Central memory CD8-positive, alpha-beta T cell (primary cell): ENCODE results near the gene RBM19.

Experiments
- ATAC-seq: fragments of 150-1000 bp; cut with Tn5 transposase; replicated peaks from 2 replicates; pipeline ENCODE4 v1.10.0; 2022; ENCODE audit warnings: mild to moderate bottlenecking, moderate FRiP score, moderate number of reproducible peaks; ENCODE audit not compliant: poor library complexity, severe bottlenecking; ENCODE audit errors: extremely low read depth
- DNase-seq, 2 donors: peaks; one replicate each; pipeline ENCODE4 v3.0.0; 2021; ENCODE audit warnings: low spot score in 2 of 2
- H3K27ac Mint-ChIP-seq: one replicate; pipeline ENCODE4 v1.8.0; 2022; ENCODE audit warnings: low read depth, mild to moderate bottlenecking, moderate library complexity, mixed read lengths
- H3K27me3 Mint-ChIP-seq: one replicate; pipeline ENCODE4 v1.8.0; 2022; ENCODE audit warnings: mixed read lengths
- H3K36me3 Mint-ChIP-seq: one replicate; pipeline ENCODE4 v1.8.0; 2022; ENCODE audit warnings: mild to moderate bottlenecking, moderate library complexity, mixed read lengths; ENCODE audit not compliant: insufficient read depth
- H3K4me1 Mint-ChIP-seq: one replicate; pipeline ENCODE4 v1.8.0; 2022; ENCODE audit warnings: mixed read lengths
- H3K4me3 Mint-ChIP-seq: one replicate; pipeline ENCODE4 v1.8.0; 2022; ENCODE audit warnings: mild to moderate bottlenecking, moderate library complexity, mixed read lengths
- H3K9me3 Mint-ChIP-seq: one replicate; pipeline ENCODE4 v1.8.0; 2022; ENCODE audit warnings: mixed read lengths

RBM19 gene

DNA sequence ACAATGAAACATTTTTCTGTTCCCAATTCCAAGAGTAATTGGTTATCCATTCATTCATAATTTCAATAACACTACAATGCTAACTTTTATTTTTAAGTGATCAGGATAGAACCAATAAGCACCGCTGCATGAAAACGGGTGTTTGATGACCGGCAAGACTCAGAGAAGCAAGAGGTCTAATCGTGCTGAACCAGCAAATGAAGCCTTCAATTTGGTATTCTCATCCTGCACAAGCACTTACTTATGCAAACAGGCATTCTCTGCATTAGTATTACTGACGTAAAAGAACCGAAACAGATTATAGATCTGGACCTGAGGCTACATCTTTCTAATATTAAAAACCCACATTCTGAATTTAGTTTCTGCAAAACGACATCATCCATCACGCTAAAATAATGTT is 67.7 kb downstream of the RBM19 start:
- Mint-ChIP-seq H3K27ac (no peak overlapping the region), H3K36me3 (peaks cover 13% of the 10 kb centered on the region), H3K4me3 (no peak overlapping the region), H3K9me3 (no peaks in the 10 kb centered on the region), H3K27me3 (no peaks in the 10 kb centered on the region), H3K4me1 (no peaks in the 10 kb centered on the region)
- ATAC-seq: no peak
- no peak for DNase-seq

DNA sequence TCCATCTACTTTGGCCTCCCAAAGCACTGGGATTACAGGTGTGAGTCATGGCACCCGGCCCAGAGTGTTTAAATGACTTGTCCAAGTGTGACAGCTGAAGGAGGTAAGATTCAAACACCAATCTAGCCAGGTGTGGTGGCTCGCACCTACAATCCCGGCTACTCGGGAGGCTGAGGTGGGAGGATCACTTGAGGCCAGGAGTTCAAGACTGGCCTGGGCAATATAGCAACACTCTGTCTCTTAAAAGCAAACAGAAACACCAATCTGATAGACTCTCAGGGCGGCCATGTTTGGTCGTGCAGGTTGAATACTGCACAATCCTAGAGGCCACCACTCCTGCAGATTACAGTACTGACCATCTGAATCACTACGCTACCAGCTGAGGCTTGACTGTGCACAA is 68.7 kb downstream of the RBM19 start:
- peaks cover 8% of the 10 kb centered on the region for H3K36me3 Mint-ChIP-seq
- H3K9me3 Mint-ChIP-seq: no peaks in the 10 kb centered on the region
- no peak overlapping the region for H3K4me3 Mint-ChIP-seq
- ATAC-seq (no peak), DNase-seq (no peak)
- no peaks in the 10 kb centered on the region for H3K4me1 Mint-ChIP-seq
- H3K27me3 Mint-ChIP-seq: no peaks in the 10 kb centered on the region
- no peak overlapping the region for H3K27ac Mint-ChIP-seq

DNA sequence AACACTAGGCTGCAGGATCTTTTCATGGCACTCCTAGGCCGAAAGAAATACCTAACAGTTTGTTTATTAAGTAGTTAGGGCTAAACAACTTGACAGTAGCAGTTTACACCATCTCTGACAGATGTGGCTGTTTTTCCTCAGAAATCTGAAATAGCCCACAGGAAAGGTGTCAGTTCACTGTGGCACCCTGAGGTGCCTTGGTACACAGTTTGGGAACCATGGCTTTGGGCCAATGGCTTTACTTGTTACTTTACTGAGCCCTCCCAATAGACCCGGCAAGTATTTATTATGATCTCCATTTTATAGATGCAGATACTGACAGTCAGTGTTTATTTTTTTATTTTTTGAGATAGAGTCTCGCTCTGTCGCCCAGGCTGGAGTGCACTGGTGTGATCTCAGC is 69.3 kb downstream of the RBM19 start:
- no peaks in the 10 kb centered on the region for H3K9me3 Mint-ChIP-seq
- no peak overlapping the region for H3K27ac Mint-ChIP-seq
- no peak for ATAC-seq
- no peaks in the 10 kb centered on the region for H3K4me1 Mint-ChIP-seq
- DNase-seq: no peak
- H3K4me3 Mint-ChIP-seq: no peak overlapping the region
- no peaks in the 10 kb centered on the region for H3K27me3 Mint-ChIP-seq
- peaks cover 8% of the 10 kb centered on the region for H3K36me3 Mint-ChIP-seq

DNA sequence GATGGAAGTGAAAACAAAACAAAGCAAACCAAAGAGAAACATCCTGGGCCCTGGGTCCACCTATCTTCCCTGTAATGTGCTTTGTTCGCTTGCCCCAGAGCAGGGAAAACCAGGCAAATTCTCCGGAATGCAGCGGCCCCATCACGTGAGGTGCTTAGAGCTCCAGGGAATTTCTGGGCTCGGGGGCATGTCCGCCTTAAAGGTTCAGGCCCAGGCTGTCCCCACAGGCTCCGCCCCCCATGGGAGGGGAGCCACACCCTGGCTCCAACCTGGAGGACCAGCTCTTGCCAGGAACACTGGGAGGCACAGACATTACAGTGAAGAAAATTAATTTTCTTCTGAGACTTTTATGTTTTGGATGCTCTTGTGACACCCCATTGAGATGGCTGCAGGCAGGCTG is 69.9 kb downstream of the RBM19 start:
- ATAC-seq: no peak
- no peaks in the 10 kb centered on the region for H3K4me1 Mint-ChIP-seq
- H3K27me3 Mint-ChIP-seq: no peaks in the 10 kb centered on the region
- DNase-seq: no peak
- H3K36me3 Mint-ChIP-seq: peaks cover 6% of the 10 kb centered on the region
- no peak overlapping the region for H3K27ac Mint-ChIP-seq
- H3K9me3 Mint-ChIP-seq: no peaks in the 10 kb centered on the region
- H3K4me3 Mint-ChIP-seq: no peak overlapping the region

DNA sequence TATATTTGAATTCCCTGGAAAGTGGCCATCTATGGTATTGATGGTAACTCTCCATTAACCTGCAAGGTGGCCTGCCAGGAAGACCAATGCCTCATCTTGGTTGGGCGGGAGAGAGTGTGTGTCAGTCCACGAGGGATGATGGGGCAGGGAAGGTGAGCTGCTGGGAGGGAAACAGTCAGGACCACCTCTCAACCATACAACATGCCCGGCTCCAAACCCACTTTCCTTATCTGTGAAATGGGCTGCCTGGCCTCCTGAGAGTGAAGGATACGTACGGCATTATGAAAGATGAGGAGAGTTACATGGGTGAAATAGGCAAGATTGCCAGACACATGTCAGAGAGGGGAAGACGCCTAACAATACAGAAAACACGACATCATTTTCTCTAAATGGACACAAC is 70.9 kb downstream of the RBM19 start:
- ATAC-seq (no peak), DNase-seq (no peak)
- H3K27ac Mint-ChIP-seq: no peak overlapping the region
- H3K4me3 Mint-ChIP-seq: no peak overlapping the region
- H3K27me3 Mint-ChIP-seq: no peaks in the 10 kb centered on the region
- no peaks in the 10 kb centered on the region for H3K9me3 Mint-ChIP-seq
- H3K36me3 Mint-ChIP-seq: peaks cover 6% of the 10 kb centered on the region
- no peaks in the 10 kb centered on the region for H3K4me1 Mint-ChIP-seq

DNA sequence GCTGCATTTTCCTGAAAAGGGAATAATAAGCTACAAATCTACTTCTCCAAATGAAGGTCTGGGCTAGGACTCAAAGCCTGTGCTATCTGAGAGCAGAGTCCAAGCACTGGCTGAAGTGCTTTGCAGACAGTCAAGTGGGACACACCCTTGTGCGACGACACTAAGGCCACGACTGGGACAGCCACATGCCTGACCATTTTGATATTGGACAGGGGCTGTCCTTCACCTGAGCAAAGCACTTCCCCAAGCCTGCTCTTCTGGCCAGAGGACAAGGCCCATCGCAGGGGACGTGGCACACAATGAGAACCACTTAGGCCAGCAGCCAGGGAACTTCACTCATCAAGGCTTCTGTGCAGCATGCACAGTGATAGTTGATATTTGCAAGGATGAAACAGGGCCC is 71.4 kb downstream of the RBM19 start:
- no peak for DNase-seq
- ATAC-seq: no peak
- Mint-ChIP-seq H3K27ac (no peak overlapping the region), H3K4me3 (no peak overlapping the region), H3K4me1 (no peaks in the 10 kb centered on the region), H3K9me3 (no peaks in the 10 kb centered on the region), H3K27me3 (no peaks in the 10 kb centered on the region), H3K36me3 (peaks cover 6% of the 10 kb centered on the region)

DNA sequence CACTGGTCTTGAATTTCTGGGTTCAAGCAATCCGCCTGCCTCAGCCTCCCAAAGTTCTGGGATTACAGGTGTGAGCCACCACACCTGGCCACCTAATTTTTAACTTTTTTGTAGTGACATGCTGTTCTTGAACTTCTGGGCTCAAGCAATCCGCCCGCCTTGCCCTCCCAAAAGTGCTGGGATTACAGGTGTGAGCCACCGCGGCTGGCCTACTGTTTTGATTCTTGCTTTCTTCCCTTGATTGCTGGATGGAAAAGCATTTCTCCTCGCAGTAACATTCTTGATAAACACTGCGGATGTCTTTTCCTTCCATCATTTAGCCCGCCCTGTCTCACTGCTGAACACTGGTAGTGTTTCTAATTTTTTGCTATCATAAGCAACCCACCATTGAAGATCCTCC is 72.9 kb downstream of the RBM19 start:
- Mint-ChIP-seq H3K36me3 (peaks cover 5% of the 10 kb centered on the region), H3K4me3 (no peak overlapping the region), H3K27ac (no peak overlapping the region), H3K9me3 (no peaks in the 10 kb centered on the region), H3K27me3 (no peaks in the 10 kb centered on the region), H3K4me1 (no peaks in the 10 kb centered on the region)
- ATAC-seq: no peak
- DNase-seq: no peak

DNA sequence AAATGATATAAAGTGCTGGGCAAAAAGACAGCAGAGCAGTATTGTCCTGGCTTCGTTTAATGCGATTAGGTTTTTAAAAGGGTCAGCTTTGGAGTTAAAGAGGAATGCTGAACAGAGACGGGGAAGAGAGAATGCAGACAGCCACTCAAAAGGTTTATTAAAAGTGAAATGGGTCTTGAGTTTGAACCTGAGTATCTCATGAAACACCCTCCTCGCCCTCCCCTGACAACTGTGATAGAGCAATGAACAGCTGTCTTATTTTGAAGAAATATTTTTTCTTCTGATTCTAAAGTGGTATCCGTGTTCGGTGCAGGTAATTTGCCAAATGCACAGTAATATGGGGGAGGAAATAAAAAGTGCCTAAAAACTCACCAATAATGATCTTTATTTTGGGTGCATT is 73.6 kb downstream of the RBM19 start:
- ATAC-seq (no peak), DNase-seq (no peak)
- Mint-ChIP-seq H3K36me3 (peaks cover 9% of the 10 kb centered on the region), H3K27me3 (no peaks in the 10 kb centered on the region), H3K4me3 (no peak overlapping the region), H3K27ac (no peak overlapping the region), H3K4me1 (no peaks in the 10 kb centered on the region), H3K9me3 (no peaks in the 10 kb centered on the region)

DNA sequence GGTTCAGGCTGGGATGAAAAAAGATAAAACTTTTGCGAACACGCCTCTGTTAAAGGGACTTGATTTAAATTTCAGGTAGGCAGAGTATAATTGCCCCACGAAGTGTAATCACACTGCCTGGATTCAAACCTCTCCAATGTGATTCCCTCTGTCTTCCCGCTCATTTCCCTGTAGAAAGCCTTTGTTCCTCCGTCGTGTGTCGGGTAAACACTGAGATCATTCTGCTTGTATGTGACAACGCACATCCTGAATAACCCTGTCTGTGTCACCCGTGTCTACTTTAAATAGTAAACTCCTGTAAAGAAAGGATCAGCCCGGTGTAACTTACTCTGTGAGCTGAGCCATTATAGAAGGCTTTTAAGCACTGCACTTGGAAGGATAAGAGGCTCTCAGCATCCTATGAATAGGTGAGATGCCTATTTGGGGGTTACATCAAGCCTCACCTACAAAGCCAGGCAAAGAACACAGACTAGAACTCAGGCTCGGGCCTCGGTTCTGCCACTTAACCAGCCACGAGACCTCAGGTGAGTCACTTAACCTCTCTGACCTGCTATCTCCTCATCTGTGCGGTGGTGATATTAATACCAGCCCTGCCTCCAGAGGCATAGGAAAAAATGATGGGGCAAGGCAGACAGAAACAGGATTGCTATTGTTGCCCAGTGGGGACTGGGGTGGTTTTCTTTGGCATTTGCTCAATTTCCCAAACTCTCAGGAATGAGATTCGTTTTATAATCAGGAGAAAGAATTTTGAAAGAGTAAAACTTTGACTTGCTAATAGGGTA is 74.2 kb downstream of the RBM19 start:
- no peaks in the 10 kb centered on the region for H3K9me3 Mint-ChIP-seq
- no peaks in the 10 kb centered on the region for H3K27me3 Mint-ChIP-seq
- no peak overlapping the region for H3K4me3 Mint-ChIP-seq
- no peak overlapping the region for H3K27ac Mint-ChIP-seq
- no peaks in the 10 kb centered on the region for H3K4me1 Mint-ChIP-seq
- DNase-seq (no peak), ATAC-seq (no peak)
- peaks cover 9% of the 10 kb centered on the region for H3K36me3 Mint-ChIP-seq

DNA sequence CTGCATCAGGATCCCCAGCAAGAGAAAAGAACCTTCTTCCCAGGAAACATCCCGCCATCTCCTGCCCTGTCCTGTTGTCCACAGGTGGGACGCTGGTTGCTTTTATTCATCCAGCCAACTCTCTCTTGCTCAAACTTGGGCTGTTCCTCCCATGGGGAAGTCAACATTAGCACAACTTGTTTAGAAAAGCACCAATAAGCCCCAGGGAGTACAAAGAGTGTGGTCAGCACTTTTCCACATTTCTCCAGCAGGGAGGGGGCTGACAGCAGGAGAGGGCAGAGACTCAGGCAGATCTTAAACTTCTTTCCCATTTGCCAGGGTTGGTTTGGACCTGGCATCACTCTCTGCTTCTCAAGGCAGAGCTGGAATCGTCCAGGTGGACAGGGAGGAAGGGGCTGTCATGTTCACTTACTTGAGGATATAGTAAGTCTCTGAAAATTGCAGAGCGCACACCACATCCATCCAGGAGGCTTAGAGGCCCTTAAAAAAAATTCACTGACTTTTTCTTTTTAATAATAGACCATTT is 74.9 kb downstream of the RBM19 start:
- Mint-ChIP-seq H3K27me3 (no peaks in the 10 kb centered on the region), H3K4me1 (no peaks in the 10 kb centered on the region), H3K36me3 (peaks cover 9% of the 10 kb centered on the region), H3K4me3 (no peak overlapping the region), H3K27ac (no peak overlapping the region), H3K9me3 (no peaks in the 10 kb centered on the region)
- DNase-seq (no peak), ATAC-seq (no peak)

DNA sequence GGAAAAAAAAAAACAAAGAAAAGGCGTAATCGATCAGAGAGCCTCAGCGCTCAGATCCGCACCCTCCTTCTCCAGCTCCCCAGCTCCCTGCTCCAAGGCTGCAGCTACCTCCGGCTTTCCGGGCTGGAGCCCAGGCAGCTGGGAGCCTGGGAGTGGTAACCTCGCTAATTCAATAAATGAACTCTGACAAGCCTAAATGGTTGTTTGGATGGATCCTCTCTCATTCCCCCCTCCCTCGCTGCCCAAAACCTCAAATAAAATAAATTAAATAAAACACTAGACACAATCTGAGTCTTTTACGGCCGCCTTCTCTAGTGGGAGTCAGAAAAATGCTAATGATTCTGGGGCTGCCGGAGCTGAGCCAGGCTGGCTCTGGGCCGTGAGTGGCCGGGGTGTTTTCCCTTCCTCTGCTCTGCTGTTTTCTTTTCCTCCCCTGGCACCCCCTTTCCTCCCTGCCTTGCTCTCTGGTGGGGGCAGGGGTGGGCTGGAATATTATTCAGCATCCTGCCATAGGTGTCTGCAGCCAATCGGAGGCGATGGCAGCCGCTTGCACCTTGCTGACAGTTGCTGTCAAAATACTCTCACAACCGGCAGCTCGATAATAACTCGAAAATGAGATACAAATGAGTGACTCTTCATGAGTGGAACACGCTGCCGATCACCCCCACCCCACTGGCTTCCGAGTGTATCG is 76.1 kb downstream of the RBM19 start:
- peaks cover 9% of the 10 kb centered on the region for H3K36me3 Mint-ChIP-seq
- H3K4me3 Mint-ChIP-seq: no peak overlapping the region
- no peak for ATAC-seq
- DNase-seq: no peak
- no peak overlapping the region for H3K27ac Mint-ChIP-seq
- no peaks in the 10 kb centered on the region for H3K27me3 Mint-ChIP-seq
- no peaks in the 10 kb centered on the region for H3K9me3 Mint-ChIP-seq
- no peaks in the 10 kb centered on the region for H3K4me1 Mint-ChIP-seq

DNA sequence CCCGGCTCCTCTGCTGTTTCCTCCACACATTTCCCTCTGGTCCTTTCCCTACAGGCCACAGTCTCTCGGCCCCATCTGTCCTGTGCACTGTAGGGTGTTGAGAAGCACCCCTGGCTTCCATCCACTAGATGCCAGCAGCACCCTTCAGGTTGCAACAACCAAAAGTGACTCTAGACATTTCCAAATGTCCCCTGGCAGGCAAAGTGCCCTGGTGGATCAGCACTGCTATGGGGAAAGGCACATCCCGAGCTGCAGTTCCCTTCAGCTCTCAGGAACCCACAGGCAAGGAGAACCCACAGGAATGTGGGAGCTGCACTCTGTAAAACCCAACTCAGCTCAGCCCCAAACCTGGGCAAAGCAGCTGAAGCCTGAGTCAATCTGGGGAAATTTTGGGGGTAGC is 77.0 kb downstream of the RBM19 start:
- peaks cover 9% of the 10 kb centered on the region for H3K36me3 Mint-ChIP-seq
- H3K4me3 Mint-ChIP-seq: no peak overlapping the region
- H3K9me3 Mint-ChIP-seq: no peaks in the 10 kb centered on the region
- DNase-seq (no peak), ATAC-seq (no peak)
- no peaks in the 10 kb centered on the region for H3K4me1 Mint-ChIP-seq
- peak overlapping the region; percentile 35 for H3K27ac Mint-ChIP-seq
- H3K27me3 Mint-ChIP-seq: no peaks in the 10 kb centered on the region

DNA sequence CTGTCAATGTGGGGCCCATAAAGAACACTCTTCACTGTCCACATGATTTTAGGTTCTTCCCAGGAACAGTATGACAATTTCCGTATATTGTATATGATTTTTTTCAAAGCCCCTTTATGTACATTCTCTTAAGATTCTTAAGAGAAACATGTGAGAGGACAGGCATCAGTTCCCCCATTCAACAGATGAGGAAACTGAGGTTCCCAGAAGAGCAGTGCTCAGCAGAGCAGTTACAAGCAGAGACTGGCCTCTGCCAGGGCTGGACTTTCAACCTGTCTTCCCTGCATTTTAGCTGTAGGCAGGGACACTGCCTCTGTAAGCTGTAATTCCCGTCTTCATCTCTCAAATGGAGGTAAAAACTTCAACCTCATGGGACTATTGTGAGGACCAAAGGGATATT is 77.7 kb downstream of the RBM19 start:
- DNase-seq (no peak), ATAC-seq (no peak)
- Mint-ChIP-seq H3K27ac (peak overlapping the region; percentile 35), H3K4me1 (no peaks in the 10 kb centered on the region), H3K36me3 (peaks cover 9% of the 10 kb centered on the region), H3K9me3 (no peaks in the 10 kb centered on the region), H3K4me3 (no peak overlapping the region), H3K27me3 (no peaks in the 10 kb centered on the region)
